ENCODE data around the gene XYLT1. TPM values are rescaled to one million over a fixed set of nuclear protein-coding genes. Genes with fewer than 3 reads are reported as not detected.

Gene XYLT1
- total RNA-seq, 2 experiments from 2014 or later, result 59.4 to 60.4 TPM

GRCh38 chr16:17391715-17392114, 79.0 kb downstream of the XYLT1 start:
- no peak for ATAC-seq
- no peak overlapping the region for H3K27ac Mint-ChIP-seq
- POLR2A ChIA-PET, result no interaction called here
- no peak overlapping the region for H3K4me3 Mint-ChIP-seq
- peaks cover 52% of the 10 kb centered on the region for H3K4me1 Mint-ChIP-seq (ENCODE audit: low read depth)
- CTCF ChIA-PET, result no interaction called here
- peaks cover 62% of the 10 kb centered on the region for H3K36me3 Mint-ChIP-seq (ENCODE audit: low read depth)
- DNase-seq, result no peak
- H3K27me3 Mint-ChIP-seq (ENCODE audit: low read depth), result no peaks in the 10 kb centered on the region
- no peaks in the 10 kb centered on the region for H3K9me3 Mint-ChIP-seq (ENCODE audit: insufficient read depth)

DNA sequence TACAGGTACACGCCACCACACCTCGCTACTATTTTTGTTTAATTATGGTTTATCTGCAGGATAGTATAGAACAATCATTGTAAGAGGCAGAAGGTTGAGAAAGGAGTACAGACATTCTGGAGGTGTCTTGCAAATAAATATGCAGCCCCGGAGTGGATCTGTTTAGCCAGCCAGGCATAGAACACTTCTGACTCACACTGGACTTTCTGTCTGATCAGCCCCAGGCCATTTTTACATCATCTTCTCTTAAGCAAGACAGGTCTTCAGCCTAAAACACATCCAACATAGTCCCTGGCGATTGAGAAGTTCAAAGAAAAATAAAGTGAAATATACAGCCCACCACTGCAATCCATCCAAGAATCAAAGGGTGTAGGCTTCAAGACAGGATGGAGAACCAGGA, 81.4 kb downstream of the XYLT1 start:
- H3K4me1 Mint-ChIP-seq (ENCODE audit: low read depth), result peaks cover 61% of the 10 kb centered on the region
- H3K27ac Mint-ChIP-seq, result no peak overlapping the region
- peaks cover 56% of the 10 kb centered on the region for H3K36me3 Mint-ChIP-seq (ENCODE audit: low read depth)
- ATAC-seq (no peak), DNase-seq (no peak)
- POLR2A ChIA-PET, result no interaction called here
- H3K9me3 Mint-ChIP-seq (ENCODE audit: insufficient read depth), result no peaks in the 10 kb centered on the region
- H3K4me3 Mint-ChIP-seq, result no peak overlapping the region
- CTCF ChIA-PET, result no interaction called here
- no peaks in the 10 kb centered on the region for H3K27me3 Mint-ChIP-seq (ENCODE audit: low read depth)

GRCh38 chr16:17387256-17387655, 83.5 kb downstream of the XYLT1 start:
- ChIA-PET CTCF (no interaction called here), POLR2A (no interaction called here)
- H3K27ac Mint-ChIP-seq, result no peak overlapping the region
- no peak overlapping the region for H3K4me3 Mint-ChIP-seq
- ATAC-seq (no peak), DNase-seq (no peak)
- H3K27me3 Mint-ChIP-seq (ENCODE audit: low read depth), result no peaks in the 10 kb centered on the region
- H3K9me3 Mint-ChIP-seq (ENCODE audit: insufficient read depth), result no peaks in the 10 kb centered on the region
- H3K4me1 Mint-ChIP-seq (ENCODE audit: low read depth), result peaks cover 64% of the 10 kb centered on the region
- peaks cover 56% of the 10 kb centered on the region for H3K36me3 Mint-ChIP-seq (ENCODE audit: low read depth)

- Mint-ChIP-seq H3K4me1 (ENCODE audit: low read depth) (peaks cover 66% of the 10 kb centered on the region), H3K27ac (no peak overlapping the region)
- DNase-seq, result no peak
Measured at GRCh38 chr16:17386229-17386628, 84.5 kb downstream of the XYLT1 start.

GRCh38 chr16:17384471-17384870, 86.3 kb downstream of the XYLT1 start:
- H3K27me3 Mint-ChIP-seq (ENCODE audit: low read depth), result no peaks in the 10 kb centered on the region
- H3K4me1 Mint-ChIP-seq (ENCODE audit: low read depth), result peaks cover 71% of the 10 kb centered on the region
- ATAC-seq, result no peak
- no peak overlapping the region for H3K27ac Mint-ChIP-seq
- ChIA-PET CTCF (interaction anchor here (1.5 kb wide), 1 partner anchor 86 kb away, joined by 3 read pairs; no protein-coding TSS in a partner anchor), POLR2A (interaction anchor here (1.5 kb wide), 1 partner anchor 14 kb away, joined by 3 read pairs; no protein-coding TSS in a partner anchor)
- H3K4me3 Mint-ChIP-seq, result no peak overlapping the region
- no peak for DNase-seq
- peaks cover 47% of the 10 kb centered on the region for H3K36me3 Mint-ChIP-seq (ENCODE audit: low read depth)
- H3K9me3 Mint-ChIP-seq (ENCODE audit: insufficient read depth), result no peaks in the 10 kb centered on the region

More at GRCh38 chr16:17386229-17386628, 84.5 kb downstream of the XYLT1 start:
- Mint-ChIP-seq H3K27me3 (ENCODE audit: low read depth) (no peaks in the 10 kb centered on the region), H3K36me3 (ENCODE audit: low read depth) (peaks cover 48% of the 10 kb centered on the region), H3K4me3 (no peak overlapping the region), H3K9me3 (ENCODE audit: insufficient read depth) (no peaks in the 10 kb centered on the region)
- ATAC-seq, result no peak
- ChIA-PET CTCF (no interaction called here), POLR2A (interaction anchor here (0.7 kb wide), 1 partner anchor 17 kb away, joined by 3 read pairs; no protein-coding TSS in a partner anchor)

DNA sequence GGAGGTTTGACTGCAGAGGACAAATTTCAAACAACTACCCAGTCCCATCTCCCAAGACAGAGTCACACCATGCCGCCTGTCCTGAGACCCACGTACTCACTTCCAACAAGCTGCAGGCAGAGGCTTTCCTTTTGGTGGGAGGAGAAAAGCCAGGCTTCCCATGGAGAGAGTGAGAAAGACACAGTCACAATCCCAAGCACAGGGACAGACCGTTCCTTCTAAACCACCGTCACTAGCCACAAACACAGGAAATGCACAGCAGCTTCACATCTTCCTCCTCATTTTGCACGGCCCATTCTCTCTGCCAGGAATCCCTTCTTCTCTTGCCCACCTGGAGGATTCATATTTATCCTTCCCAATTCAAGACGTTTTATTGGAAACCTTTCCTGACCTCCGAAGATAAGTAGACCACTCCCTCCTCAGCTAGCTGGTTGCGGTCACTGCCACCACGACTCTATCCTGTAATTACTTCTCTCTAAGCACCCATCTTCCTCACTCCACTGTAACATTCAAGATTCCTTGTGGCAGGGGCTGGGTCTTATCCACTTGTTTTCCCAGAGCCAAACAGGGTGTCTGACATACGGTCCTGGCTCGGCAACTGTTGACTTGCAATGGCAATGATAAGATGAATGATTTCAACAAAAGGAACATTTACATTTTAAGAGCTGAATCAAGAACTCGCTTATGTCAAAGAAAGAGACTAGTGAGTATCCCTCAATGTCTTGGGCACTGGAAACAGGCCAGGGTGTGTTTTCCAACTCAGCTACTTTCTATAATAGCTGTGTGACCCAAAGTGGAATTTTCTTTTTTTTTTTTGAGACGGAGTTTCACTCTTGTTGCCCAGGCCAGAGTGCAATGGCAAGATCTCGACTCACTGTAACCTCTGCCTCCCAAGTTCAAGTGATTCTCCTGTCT, 87.6 kb downstream of the XYLT1 start:
- H3K4me1 Mint-ChIP-seq (ENCODE audit: low read depth), result peaks cover 73% of the 10 kb centered on the region
- CTCF ChIA-PET, result interaction anchor here (0.6 to 0.8 kb wide), 2 partner anchors 29 to 211 kb away, joined by 3 to 4 read pairs; no protein-coding TSS in a partner anchor
- no peaks in the 10 kb centered on the region for H3K27me3 Mint-ChIP-seq (ENCODE audit: low read depth)
- ATAC-seq, result peak; percentile 49
- POLR2A ChIA-PET, result interaction anchor here (0.6 to 1.5 kb wide), 2 partner anchors 13 to 87 kb away, joined by 3 read pairs; no protein-coding TSS in a partner anchor
- peak overlapping the region; percentile 88 for H3K27ac Mint-ChIP-seq
- peaks cover 44% of the 10 kb centered on the region for H3K36me3 Mint-ChIP-seq (ENCODE audit: low read depth)
- no peaks in the 10 kb centered on the region for H3K9me3 Mint-ChIP-seq (ENCODE audit: insufficient read depth)
- DNase-seq, result no peak
- peak overlapping the region; percentile 61 for H3K4me3 Mint-ChIP-seq

GRCh38 chr16:17382514-17382913, 88.2 kb downstream of the XYLT1 start:
- Mint-ChIP-seq H3K9me3 (ENCODE audit: insufficient read depth) (no peaks in the 10 kb centered on the region), H3K4me1 (ENCODE audit: low read depth) (peaks cover 75% of the 10 kb centered on the region), H3K27me3 (ENCODE audit: low read depth) (no peaks in the 10 kb centered on the region), H3K36me3 (ENCODE audit: low read depth) (peaks cover 43% of the 10 kb centered on the region), H3K27ac (peak overlapping the region; percentile 88), H3K4me3 (no peak overlapping the region)
- DNase-seq (no peak), ATAC-seq (no peak)
- POLR2A ChIA-PET, result no interaction called here
- CTCF ChIA-PET, result interaction anchor here (0.6 to 0.8 kb wide), 2 partner anchors 30 to 210 kb away, joined by 3 to 4 read pairs; no protein-coding TSS in a partner anchor

DNA sequence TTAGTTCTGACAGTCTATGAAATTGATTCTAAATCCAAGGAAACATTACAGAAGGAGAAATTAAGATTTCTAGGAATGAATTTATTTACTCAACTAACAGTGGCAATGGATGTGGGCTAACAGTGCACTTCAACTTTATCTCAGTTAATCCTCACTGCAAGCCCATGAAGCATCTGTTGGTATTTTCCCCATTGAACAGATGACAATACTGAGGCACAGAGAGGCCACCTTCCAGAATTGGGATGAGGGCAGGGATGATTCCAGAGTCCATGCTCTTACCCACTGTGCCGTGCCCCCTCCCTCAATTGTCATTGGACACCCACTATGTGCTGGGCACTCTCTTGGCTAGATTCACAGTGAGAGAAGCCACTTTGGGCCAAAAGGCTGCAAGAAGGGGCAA, 89.0 kb downstream of the XYLT1 start:
- ATAC-seq (no peak), DNase-seq (no peak)
- peaks cover 73% of the 10 kb centered on the region for H3K4me1 Mint-ChIP-seq (ENCODE audit: low read depth)
- no peak overlapping the region for H3K27ac Mint-ChIP-seq
- no peaks in the 10 kb centered on the region for H3K27me3 Mint-ChIP-seq (ENCODE audit: low read depth)
- POLR2A ChIA-PET, result no interaction called here
- peaks cover 49% of the 10 kb centered on the region for H3K36me3 Mint-ChIP-seq (ENCODE audit: low read depth)
- no peaks in the 10 kb centered on the region for H3K9me3 Mint-ChIP-seq (ENCODE audit: insufficient read depth)
- no peak overlapping the region for H3K4me3 Mint-ChIP-seq
- CTCF ChIA-PET, result no interaction called here

DNA sequence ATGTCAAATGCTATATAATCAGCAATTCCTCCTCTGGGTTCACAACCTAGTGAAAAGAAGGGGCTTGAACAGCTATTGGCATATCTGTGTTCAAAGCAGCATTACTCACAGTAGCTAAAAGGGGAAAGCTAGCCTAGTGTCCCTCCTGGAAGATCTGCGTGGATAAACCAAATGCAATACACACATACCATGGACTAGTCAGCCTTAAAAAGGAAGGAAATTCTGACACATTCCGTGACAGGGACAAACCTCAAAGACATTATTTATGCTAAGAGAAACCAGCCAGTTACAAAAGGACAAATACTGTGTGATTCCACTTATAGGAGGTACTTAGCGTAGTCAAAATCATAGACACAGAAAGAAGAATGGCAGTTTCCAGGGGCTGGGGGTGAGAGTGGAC, 90.1 kb downstream of the XYLT1 start:
- ATAC-seq (no peak), DNase-seq (no peak)
- H3K4me3 Mint-ChIP-seq, result no peak overlapping the region
- no peaks in the 10 kb centered on the region for H3K9me3 Mint-ChIP-seq (ENCODE audit: insufficient read depth)
- ChIA-PET CTCF (no interaction called here), POLR2A (no interaction called here)
- peaks cover 70% of the 10 kb centered on the region for H3K4me1 Mint-ChIP-seq (ENCODE audit: low read depth)
- H3K36me3 Mint-ChIP-seq (ENCODE audit: low read depth), result peaks cover 49% of the 10 kb centered on the region
- H3K27me3 Mint-ChIP-seq (ENCODE audit: low read depth), result no peaks in the 10 kb centered on the region
- no peak overlapping the region for H3K27ac Mint-ChIP-seq

DNA sequence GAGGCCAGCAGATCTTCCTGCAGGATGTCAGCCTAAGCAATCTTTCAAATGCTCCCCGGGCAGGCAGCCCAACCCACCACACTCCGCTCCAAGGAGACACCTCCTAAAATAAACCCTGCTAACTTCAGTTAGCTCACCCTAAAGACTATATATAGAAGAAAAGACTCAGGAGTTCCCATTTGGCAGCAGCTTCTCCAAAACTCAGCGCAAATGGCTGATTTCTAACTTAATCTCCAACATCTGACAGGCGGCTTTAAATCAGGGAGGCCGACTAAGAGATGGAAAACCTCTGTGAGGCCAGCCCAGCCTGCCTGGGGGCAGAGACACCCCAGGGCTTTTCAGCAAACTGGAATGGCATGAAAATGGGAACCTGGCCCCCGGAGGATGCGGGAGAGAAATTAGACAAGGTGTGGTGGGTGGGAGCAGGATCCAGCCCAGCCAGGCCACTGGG, 91.6 kb downstream of the XYLT1 start:
- Mint-ChIP-seq H3K4me1 (ENCODE audit: low read depth) (peaks cover 70% of the 10 kb centered on the region), H3K4me3 (no peak overlapping the region), H3K36me3 (ENCODE audit: low read depth) (peaks cover 46% of the 10 kb centered on the region), H3K9me3 (ENCODE audit: insufficient read depth) (no peaks in the 10 kb centered on the region), H3K27ac (no peak overlapping the region), H3K27me3 (ENCODE audit: low read depth) (no peaks in the 10 kb centered on the region)
- no peak for ATAC-seq
- DNase-seq, result no peak
- ChIA-PET POLR2A (interaction anchor here (1.0 kb wide), 1 partner anchor 9 kb away, joined by 3 read pairs; no protein-coding TSS in a partner anchor), CTCF (interaction anchor here (1.2 kb wide), 1 partner anchor 37 kb away, joined by 3 read pairs; no protein-coding TSS in a partner anchor)

DNA sequence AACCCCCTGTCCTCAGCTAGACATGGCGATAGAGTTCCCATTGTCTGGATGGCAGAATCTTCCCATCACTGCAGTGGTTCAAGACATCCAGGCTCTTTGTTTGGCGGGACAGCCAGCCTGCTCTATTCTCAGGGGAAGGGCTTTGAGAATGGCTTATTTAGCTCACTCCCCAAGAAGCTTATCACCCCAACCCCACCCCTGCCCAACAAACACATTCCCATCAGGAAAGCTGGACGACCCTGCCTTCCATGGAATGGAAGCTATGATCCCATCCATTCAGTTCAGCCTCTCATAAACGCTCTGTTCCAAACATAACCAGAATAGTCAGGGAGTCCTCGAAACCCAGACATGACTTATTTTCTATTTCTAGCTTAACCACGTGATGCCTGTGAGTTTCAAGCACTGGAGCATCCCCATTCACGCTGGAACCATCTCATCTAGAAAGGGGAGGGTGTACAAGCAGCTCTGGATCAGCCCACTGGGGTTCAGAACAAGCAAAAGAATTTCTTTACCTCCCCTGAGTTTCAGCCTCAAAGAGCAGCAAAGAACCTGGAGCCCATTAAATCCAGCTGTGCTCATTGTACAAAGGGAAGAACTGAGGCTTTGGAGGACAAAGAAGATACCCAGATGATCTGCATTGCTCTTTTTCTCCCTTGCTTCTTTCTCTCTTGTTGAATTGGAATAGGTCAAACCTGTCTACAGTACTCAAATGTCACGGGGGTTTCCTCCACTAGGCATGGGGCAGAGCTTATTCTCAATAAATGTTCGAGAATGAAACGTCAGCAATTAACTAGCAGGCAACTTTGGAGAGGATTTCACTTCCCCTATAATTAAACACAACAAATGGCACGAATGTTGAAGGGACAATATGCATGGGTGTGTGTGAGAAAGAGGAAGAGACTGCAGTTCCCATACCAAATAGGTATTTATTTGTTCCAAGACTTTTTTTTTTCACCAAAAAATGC, 93.1 kb downstream of the XYLT1 start:
- ChIA-PET CTCF (interaction anchor here (1.1 to 1.4 kb wide), 3 partner anchors 39 to 201 kb away, joined by 3 to 5 read pairs (median 4); no protein-coding TSS in a partner anchor), POLR2A (no interaction called here)
- Mint-ChIP-seq H3K4me1 (ENCODE audit: low read depth) (peaks cover 68% of the 10 kb centered on the region), H3K36me3 (ENCODE audit: low read depth) (peaks cover 46% of the 10 kb centered on the region), H3K27ac (no peak overlapping the region), H3K27me3 (ENCODE audit: low read depth) (no peaks in the 10 kb centered on the region), H3K9me3 (ENCODE audit: insufficient read depth) (no peaks in the 10 kb centered on the region), H3K4me3 (no peak overlapping the region)
- DNase-seq, result no peak
- no peak for ATAC-seq

All from activated CD8-positive, alpha-beta T cell treated with anti-CD3 and anti-CD28 coated beads, Interleukin-2, amount 10 ng/mL, durations not matched to agents 7 days and 5 days (primary cell).